HCT116 (cell line): ENCODE measurements around the gene CHST14. TPM values are rescaled to one million over a fixed set of nuclear protein-coding genes. Genes with fewer than 3 reads are reported as not detected.

Experiments
- ATAC-seq: fragments of 200-7000 bp; cut with Tn5 transposase; 2 replicates; pipeline ENCODE4 v1.9.1; 2020; ENCODE audit warnings: mild to moderate bottlenecking, moderate library complexity
- BruUV-seq: library from RNA; stranded (reverse); fragments of 400-500 nt; replicated peaks from 2 replicates; lab custom pipeline; 2021; lab: Mats Ljungman, UMichigan
- CTCF ChIA-PET: fragments of 300-600 bp; sonication (Branson Sonifier 250); formaldehyde crosslinking; loops from one replicate; lab custom pipeline; 2021; ENCODE audit warnings: antibody characterized with exemption; lab: Charles Lee
- POLR2A ChIA-PET: fragments of 300-600, 350-600 bp; sonication (Branson Sonifier 250); formaldehyde crosslinking; loops from one replicate; lab custom pipeline; 2021; ENCODE audit warnings: antibody characterized with exemption; lab: Charles Lee
- RAD21 ChIA-PET, 2 experiments: fragments of 300-600 bp; sonication (Branson Sonifier 250); formaldehyde crosslinking; loops; one replicate each; lab custom pipeline; 2023; ENCODE audit warnings: low total read pairs in 2 of 2; ENCODE audit not compliant: uncharacterized antibody in 2 of 2, unreplicated experiment in 2 of 2, low non-redundant PET in 1 of 2; lab: Charles Lee
- DNase-seq: peaks from one replicate; pipeline ENCODE4 v3.0.0-alpha.2; 2010; ENCODE audit warnings: low read depth, low spot score
- H2AFZ ChIP-seq: fragments of 200-600 bp; shearing (Covaris generic), sonication (generic); 2 replicates; pipeline ENCODE4 v1.6.1; 2017; ENCODE audit warnings: low read depth, mixed run types, mixed read lengths, antibody characterized with exemption, low read length; ENCODE audit not compliant: poor library complexity, severe bottlenecking
- H3K27ac ChIP-seq: 2 replicates; pipeline ENCODE4 v1.5.1; 2012; ENCODE audit warnings: low read depth, low read length
- H3K27me3 ChIP-seq: fragments of 200-600 bp; sonication (generic); 2 replicates; pipeline ENCODE4 v1.6.1; 2016; ENCODE audit warnings: mixed run types, low read length, mixed read lengths; ENCODE audit not compliant: insufficient read depth
- H3K36me3 ChIP-seq, 2 experiments: fragments of 200-500 bp in 1 of 2; fragments of 200-600 bp in 1 of 2; sonication (Bioruptor generic) in 1 of 2; sonication (generic) in 1 of 2; 2 replicates each; pipeline versions ENCODE4 v1.5.1 to v1.6.1; 2014 to 2016; ENCODE audit warnings: low read length in 2 of 2, inconsistent platforms in 1 of 2, mixed read lengths in 1 of 2, mixed run types in 1 of 2; ENCODE audit not compliant: insufficient read depth in 2 of 2, control insufficient read depth in 1 of 2
- H3K4me1 ChIP-seq, 2 experiments: fragments of 200-600 bp in 1 of 2; sonication (generic) in 1 of 2; 2 replicates each; pipeline versions ENCODE4 v1.5.1 to v1.6.1; 2012 to 2017; ENCODE audit warnings: low read length in 2 of 2, inconsistent platforms in 1 of 2, mild to moderate bottlenecking in 1 of 2, mixed read lengths in 1 of 2, mixed run types in 1 of 2, moderate library complexity in 1 of 2; ENCODE audit not compliant: insufficient read depth in 2 of 2, control insufficient read depth in 1 of 2
- H3K4me2 ChIP-seq: fragments of 200-600 bp; sonication (generic); 2 replicates; pipeline ENCODE4 v1.6.1; 2017; ENCODE audit warnings: mixed run types, low read length, mixed read lengths
- H3K4me3 ChIP-seq, 2 experiments: fragments of 200-600 bp in 1 of 2; sonication (generic) in 1 of 2; replicated peaks in 1 of 2; 2 replicates each; pipeline ENCODE4 v1.5.1; 2011 to 2016; ENCODE audit warnings: low read length in 2 of 2, control low read depth in 1 of 2, low read depth in 1 of 2, mild to moderate bottlenecking in 1 of 2, mixed read lengths in 1 of 2, mixed run types in 1 of 2
- H3K79me2 ChIP-seq: fragments of 200-600 bp; sonication (generic); 2 replicates; pipeline ENCODE4 v1.6.1; 2017; ENCODE audit warnings: mild to moderate bottlenecking, mixed run types, low read length, moderate library complexity, mixed read lengths; ENCODE audit not compliant: insufficient read depth
- H3K9ac ChIP-seq: fragments of 200-600 bp; sonication (generic); 2 replicates; pipeline ENCODE4 v1.6.1; 2016; ENCODE audit warnings: low read length, mixed read lengths
- H3K9me2 ChIP-seq: fragments of 200-600 bp; sonication (generic), shearing (Covaris generic); 2 replicates; pipeline ENCODE4 v1.6.1; 2017; ENCODE audit warnings: mixed run types, mild to moderate bottlenecking, moderate library complexity; ENCODE audit not compliant: insufficient read depth
- H3K9me3 ChIP-seq, 2 experiments: fragments of 200-500 bp in 1 of 2; fragments of 200-600 bp in 1 of 2; sonication (Bioruptor generic) in 1 of 2; sonication (generic) in 1 of 2; 2 replicates each; pipeline ENCODE4 v1.6.1; 2014 to 2017; ENCODE audit warnings: low read length in 2 of 2, mixed read lengths in 2 of 2, inconsistent platforms in 1 of 2, low read depth in 1 of 2, mild to moderate bottlenecking in 1 of 2, mixed run types in 1 of 2, moderate library complexity in 1 of 2; ENCODE audit not compliant: control insufficient read depth in 1 of 2, insufficient read depth in 1 of 2
- H4K20me1 ChIP-seq: fragments of 200-600 bp; sonication (generic), shearing (Covaris generic); 2 replicates; pipeline ENCODE4 v1.6.1; 2017; ENCODE audit warnings: mixed run types, mild to moderate bottlenecking, moderate library complexity; ENCODE audit not compliant: insufficient read depth
- CBX3 ChIP-seq: IDR thresholded peaks from 2 replicates; pipeline ENCODE4 v1.6.1; 2012; ENCODE audit warnings: low read depth
- CEBPB ChIP-seq: IDR thresholded peaks from 2 replicates; pipeline ENCODE4 v1.6.1; 2012; ENCODE audit warnings: low read depth
- EZH2phosphoT487 ChIP-seq: fragments of 200-600 bp; IDR thresholded peaks from 2 replicates; pipeline ENCODE4 v1.6.1; 2018; ENCODE audit warnings: antibody characterized with exemption, borderline replicate concordance
- FOSL1 ChIP-seq: IDR thresholded peaks from 2 replicates; pipeline ENCODE4 v1.6.1; 2012; ENCODE audit warnings: low read depth
- POLR2A ChIP-seq: IDR thresholded peaks from 2 replicates; pipeline ENCODE4 v1.7.0; 2011; ENCODE audit warnings: borderline replicate concordance; ENCODE audit not compliant: insufficient read depth, insufficient read length; ENCODE audit errors: extremely low read depth
- POLR2AphosphoS5 ChIP-seq: IDR thresholded peaks from 2 replicates; pipeline ENCODE4 v1.6.1; 2011; ENCODE audit warnings: mild to moderate bottlenecking, low read depth, low read length, moderate library complexity
- RAD21 ChIP-seq: IDR thresholded peaks from 2 replicates; pipeline ENCODE4 v1.6.1; 2012; ENCODE audit warnings: low read depth, mild to moderate bottlenecking
- SIN3A ChIP-seq: IDR thresholded peaks from 2 replicates; pipeline ENCODE4 v1.6.1; 2012; ENCODE audit warnings: low read depth
- SRF ChIP-seq: IDR thresholded peaks from 2 replicates; pipeline ENCODE4 v1.6.1; 2012; ENCODE audit warnings: low read depth
- TCF7L2 ChIP-seq: IDR thresholded peaks from 2 replicates; pipeline ENCODE4 v1.7.0; 2011; ENCODE audit warnings: borderline replicate concordance, inconsistent platforms; ENCODE audit not compliant: insufficient read depth, insufficient read length; ENCODE audit errors: extremely low read depth
- YY1 ChIP-seq: IDR thresholded peaks from 2 replicates; pipeline ENCODE4 v1.6.1; 2011; ENCODE audit warnings: low read length, low read depth, moderate library complexity, mild to moderate bottlenecking; ENCODE audit not compliant: insufficient replicate concordance; ENCODE audit errors: extremely low read depth
- ZFX ChIP-seq: fragments of 450-650 bp; IDR thresholded peaks from 2 replicates; pipeline ENCODE4 v1.6.1; 2017
- intact Hi-C: fragments of 100-400 bp; cut with micrococcal nuclease; formaldehyde crosslinking; loops from 2 replicates; pipeline ENCODE4 v1.10.0; 2022
- total RNA-seq: library from RNA; stranded (reverse); gene quantifications from one replicate; pipeline ENCODE4 v1.2.1, GENCODE V29; 2021; ENCODE audit not compliant: unreplicated experiment
- TF ChIP-seq, protein P1 (sequence below): IDR thresholded peaks from 2 replicates; pipeline ENCODE4 v1.6.1; 2012; ENCODE audit warnings: low read depth
- TF ChIP-seq, protein P2 (sequence below): IDR thresholded peaks from 2 replicates; pipeline ENCODE4 v1.6.1; 2011; ENCODE audit warnings: mild to moderate bottlenecking, low read length, moderate library complexity; ENCODE audit not compliant: insufficient replicate concordance; ENCODE audit errors: extremely low read depth

Gene CHST14
- total RNA-seq, 1 experiment from 2014 or later = 12.7 TPM

DNA sequence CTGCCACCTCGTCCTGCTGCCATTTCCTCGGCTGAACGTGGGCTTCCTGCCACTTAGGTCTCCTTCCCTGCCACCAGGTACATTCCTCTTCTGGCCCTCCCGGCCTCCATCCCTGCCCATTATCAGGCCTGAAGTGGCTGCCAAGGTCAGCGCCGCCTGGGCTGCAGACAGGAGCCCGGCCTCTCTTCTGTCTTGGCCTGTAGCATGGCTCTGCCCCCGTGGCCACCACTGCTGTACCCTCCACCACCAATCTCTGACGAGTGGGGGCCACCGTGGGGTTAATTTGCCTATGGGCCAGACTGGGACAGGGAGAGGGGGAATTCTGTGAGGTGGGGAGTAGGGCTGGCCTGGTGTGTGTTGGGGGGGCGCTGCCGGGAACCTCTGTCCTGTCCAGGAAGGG is 32.1 kb upstream of the CHST14 start:
- H3K4me3 ChIP-seq = no peak overlapping the region
- H3K4me1 ChIP-seq = peaks cover 10 to 26% of the 10 kb centered on the region in 2 experiments; a peak in 3 of 4 replicates
- no peak for TF ChIP-seq CEBPB
- no peak for TF ChIP-seq POLR2AphosphoS5
- no peak for TF ChIP-seq RAD21
- no peak for TF ChIP-seq CBX3
- TF ChIP-seq ZFX = no peak
- TF ChIP-seq SRF = no peak
- TF ChIP-seq, protein P1, sequence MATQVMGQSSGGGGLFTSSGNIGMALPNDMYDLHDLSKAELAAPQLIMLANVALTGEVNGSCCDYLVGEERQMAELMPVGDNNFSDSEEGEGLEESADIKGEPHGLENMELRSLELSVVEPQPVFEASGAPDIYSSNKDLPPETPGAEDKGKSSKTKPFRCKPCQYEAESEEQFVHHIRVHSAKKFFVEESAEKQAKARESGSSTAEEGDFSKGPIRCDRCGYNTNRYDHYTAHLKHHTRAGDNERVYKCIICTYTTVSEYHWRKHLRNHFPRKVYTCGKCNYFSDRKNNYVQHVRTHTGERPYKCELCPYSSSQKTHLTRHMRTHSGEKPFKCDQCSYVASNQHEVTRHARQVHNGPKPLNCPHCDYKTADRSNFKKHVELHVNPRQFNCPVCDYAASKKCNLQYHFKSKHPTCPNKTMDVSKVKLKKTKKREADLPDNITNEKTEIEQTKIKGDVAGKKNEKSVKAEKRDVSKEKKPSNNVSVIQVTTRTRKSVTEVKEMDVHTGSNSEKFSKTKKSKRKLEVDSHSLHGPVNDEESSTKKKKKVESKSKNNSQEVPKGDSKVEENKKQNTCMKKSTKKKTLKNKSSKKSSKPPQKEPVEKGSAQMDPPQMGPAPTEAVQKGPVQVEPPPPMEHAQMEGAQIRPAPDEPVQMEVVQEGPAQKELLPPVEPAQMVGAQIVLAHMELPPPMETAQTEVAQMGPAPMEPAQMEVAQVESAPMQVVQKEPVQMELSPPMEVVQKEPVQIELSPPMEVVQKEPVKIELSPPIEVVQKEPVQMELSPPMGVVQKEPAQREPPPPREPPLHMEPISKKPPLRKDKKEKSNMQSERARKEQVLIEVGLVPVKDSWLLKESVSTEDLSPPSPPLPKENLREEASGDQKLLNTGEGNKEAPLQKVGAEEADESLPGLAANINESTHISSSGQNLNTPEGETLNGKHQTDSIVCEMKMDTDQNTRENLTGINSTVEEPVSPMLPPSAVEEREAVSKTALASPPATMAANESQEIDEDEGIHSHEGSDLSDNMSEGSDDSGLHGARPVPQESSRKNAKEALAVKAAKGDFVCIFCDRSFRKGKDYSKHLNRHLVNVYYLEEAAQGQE = no peak
- TF ChIP-seq, protein P2, sequence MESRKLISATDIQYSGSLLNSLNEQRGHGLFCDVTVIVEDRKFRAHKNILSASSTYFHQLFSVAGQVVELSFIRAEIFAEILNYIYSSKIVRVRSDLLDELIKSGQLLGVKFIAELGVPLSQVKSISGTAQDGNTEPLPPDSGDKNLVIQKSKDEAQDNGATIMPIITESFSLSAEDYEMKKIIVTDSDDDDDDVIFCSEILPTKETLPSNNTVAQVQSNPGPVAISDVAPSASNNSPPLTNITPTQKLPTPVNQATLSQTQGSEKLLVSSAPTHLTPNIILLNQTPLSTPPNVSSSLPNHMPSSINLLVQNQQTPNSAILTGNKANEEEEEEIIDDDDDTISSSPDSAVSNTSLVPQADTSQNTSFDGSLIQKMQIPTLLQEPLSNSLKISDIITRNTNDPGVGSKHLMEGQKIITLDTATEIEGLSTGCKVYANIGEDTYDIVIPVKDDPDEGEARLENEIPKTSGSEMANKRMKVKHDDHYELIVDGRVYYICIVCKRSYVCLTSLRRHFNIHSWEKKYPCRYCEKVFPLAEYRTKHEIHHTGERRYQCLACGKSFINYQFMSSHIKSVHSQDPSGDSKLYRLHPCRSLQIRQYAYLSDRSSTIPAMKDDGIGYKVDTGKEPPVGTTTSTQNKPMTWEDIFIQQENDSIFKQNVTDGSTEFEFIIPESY = no peak
- no peak for TF ChIP-seq EZH2phosphoT487
- no peak for TF ChIP-seq YY1
- no peak for TF ChIP-seq POLR2A
- TF ChIP-seq SIN3A = no peak
- TF ChIP-seq FOSL1 = no peak
- no peak for TF ChIP-seq TCF7L2
- POLR2A ChIA-PET = no interaction called here
- H3K4me2 ChIP-seq = no peak overlapping the region
- H3K79me2 ChIP-seq = peaks cover 21% of the 10 kb centered on the region
- no peaks in the 10 kb centered on the region for H3K9me2 ChIP-seq
- no peak overlapping the region for H3K9ac ChIP-seq
- BruUV-seq = no TSS peak
- no peaks in the 10 kb centered on the region for H3K36me3 ChIP-seq
- H3K27me3 ChIP-seq = no peaks in the 10 kb centered on the region
- H2AFZ ChIP-seq = no peak overlapping the region
- no peaks in the 10 kb centered on the region for H4K20me1 ChIP-seq
- H3K9me3 ChIP-seq = no peaks in the 10 kb centered on the region
- RAD21 ChIA-PET = no interaction called here
- no peak for ATAC-seq
- DNase-seq = no peak
- H3K27ac ChIP-seq = no peak overlapping the region
- intact Hi-C loops = no loop called here
- CTCF ChIA-PET = interaction anchor here (1.6 kb wide), 1 partner anchor 129 kb away, joined by 3 read pairs; no protein-coding TSS in a partner anchor
